Measurements from ENCODE around the gene PTGER3.

Gene PTGER3

GRCh38 chr1:71049951-71050598, 2.5 kb upstream of the PTGER3 start:
- no peak for DNase-seq (ENCODE audit: low read depth)

GRCh38 chr1:71046891-71047634, 553 bp downstream of the PTGER3 start:
- no peak for DNase-seq (ENCODE audit: low read depth)

GRCh38 chr1:71045463-71046028, 2.1 kb downstream of the PTGER3 start:
- DNase-seq (ENCODE audit: low read depth) = no peak

GRCh38 chr1:71044833-71045232, 2.8 kb downstream of the PTGER3 start:
- DNase-seq (ENCODE audit: low read depth) = no peak

DNA sequence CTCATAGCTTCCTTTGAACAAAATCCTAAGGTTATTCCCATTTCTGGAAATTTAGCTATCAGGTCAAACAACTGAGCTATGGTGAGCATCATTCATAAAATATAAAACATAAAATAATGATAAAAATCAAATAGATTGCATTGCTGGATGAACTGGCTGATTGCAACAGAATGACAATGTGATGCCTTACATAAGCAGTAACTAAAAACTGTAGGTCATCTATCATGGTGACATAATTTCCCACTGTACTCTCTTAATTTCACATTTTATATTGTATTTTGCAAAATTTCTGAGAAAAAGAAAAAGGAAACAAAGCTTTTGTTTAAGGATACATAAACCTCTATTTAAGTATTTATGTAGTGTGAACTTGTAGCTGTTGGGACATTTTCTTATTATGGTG, 4.6 kb downstream of the PTGER3 start:
- DNase-seq (ENCODE audit: low read depth) = no peak

DNA sequence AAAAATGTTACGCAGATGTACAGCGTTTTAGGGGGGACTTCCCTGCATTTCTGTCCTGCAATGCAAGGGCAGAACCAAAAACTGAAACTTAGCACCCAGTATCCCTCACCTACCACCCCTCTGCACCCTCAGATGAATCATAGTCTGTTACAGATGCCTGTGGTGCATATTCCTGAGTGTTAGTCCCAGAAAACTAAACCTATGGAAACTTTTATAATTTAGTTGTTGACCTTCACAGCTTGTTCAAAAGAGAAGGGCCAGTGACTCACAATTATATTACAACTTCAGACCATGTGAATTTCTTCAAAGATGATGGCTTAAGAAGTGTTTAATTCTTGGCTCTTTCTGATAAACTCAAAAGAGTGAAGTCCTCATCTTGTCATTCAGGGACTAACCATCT, 5.8 kb downstream of the PTGER3 start:
- no peak for DNase-seq (ENCODE audit: low read depth)

GRCh38 chr1:71039661-71040262, 7.9 kb downstream of the PTGER3 start:
- peak; percentile 47 for DNase-seq (ENCODE audit: low read depth)

DNA sequence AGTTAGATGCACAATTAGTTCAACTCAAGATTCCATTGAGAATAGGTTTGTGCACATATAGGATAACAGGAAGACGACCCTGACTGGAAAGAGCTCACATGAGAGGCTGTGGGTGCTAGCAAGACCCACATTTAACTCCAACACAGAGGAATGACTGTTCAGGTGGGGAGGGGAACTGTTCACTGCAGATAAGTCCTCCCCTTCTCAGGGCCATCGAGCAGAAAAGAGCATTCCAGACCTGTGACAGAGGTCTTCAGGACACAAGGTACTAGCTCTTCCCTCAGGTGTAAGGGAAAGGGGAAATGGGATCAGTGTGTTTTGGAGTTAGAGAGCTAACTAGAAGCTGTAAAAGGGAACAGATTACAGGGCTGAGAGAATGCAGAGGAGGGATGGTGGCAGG, 8.7 kb downstream of the PTGER3 start:
- DNase-seq (ENCODE audit: low read depth) = no peak

DNA sequence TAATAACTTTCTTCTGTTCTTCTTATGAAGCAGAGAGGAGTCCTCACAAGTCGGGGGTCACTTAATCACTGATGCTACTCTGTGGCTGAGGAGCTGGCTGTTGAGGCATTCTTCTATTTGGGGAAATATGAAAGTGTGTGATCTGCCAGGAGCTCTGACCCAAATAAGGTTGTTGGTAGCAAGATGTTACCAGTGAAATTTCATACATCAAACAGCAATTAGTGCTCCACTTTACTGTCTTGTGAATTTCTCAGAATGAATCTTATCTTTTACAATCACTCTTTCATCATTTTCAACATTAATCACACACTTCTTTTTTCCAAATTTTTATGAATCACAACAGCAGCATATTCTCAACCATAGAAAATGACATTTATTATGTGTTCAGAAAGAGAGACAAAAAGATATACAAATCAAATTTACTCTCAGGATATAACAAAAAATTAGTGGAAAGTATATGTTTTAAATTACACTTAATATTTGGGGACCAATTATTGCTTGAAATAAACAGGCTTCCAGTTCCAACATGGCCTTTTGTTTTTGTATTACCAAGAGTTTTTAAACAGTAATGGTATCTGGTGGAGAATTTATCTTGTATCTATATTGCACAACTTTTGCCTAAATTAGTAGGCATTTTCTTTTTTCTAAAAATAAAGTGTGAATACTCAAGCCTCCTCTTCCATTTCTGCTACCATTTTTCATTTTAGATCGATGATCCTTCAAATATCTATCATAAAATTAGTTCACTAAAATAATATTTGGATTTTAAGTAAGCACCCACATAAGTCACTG, 9.6 kb downstream of the PTGER3 start:
- DNase-seq (ENCODE audit: low read depth) = no peak

DNA sequence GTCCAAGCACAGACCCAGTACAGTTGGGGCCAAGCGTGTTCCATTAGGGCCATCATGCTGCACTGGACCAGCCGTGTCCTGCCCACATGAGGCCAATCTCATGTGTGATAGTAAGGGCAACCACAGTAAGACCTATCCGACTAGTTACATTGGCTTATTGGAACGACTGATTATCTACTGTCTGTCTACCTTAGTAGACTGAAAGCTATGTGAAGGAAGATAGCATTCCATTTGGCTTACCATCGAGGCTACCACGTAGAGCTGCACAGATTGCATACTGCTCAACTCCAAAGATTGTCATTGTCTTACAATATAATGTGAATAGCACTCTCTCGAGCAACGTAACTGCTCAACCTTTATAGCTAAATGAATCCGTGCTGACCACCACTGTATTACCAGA, 10.6 kb downstream of the PTGER3 start:
- no peak for DNase-seq (ENCODE audit: low read depth)

DNA sequence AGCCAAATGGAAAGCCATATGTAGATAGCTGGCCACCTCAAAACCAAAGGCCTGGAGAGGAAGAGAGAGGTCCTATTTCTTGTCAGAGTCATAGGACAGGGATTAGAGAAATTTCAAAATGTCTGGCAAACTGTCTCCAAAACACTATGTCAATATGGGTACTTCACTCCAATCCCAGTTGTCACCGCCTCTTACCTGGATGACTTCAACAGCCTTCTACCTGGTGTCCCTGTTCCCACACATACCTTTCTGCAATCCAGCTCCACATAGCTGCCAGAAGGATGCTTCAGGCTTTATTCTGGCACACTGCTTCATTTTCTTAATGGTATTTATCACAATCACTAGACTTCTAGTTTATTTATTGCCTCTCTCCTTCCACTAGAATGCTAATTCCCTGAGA, 14.5 kb downstream of the PTGER3 start:
- no peak for DNase-seq (ENCODE audit: low read depth)

DNA sequence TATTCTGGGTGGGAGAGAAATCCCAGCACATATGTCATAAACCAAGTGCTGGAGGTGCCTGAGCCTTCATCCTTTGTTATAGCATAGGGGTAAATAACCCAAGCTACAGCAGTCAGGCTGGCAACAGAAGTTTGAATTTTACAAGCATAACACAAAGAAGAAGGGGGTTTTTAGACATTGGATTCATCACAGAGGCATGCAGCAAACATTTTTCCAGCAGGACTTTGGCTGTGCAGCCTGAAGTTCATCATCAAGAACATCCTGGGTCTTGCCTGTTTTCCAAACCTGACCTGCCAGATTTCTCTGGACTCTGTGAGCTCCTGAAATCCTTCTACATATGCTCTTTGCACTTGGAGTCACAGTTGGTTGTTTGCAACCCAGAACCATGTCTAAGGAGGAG, 16.2 kb downstream of the PTGER3 start:
- peak; percentile 69 for DNase-seq (ENCODE audit: low read depth)

DNA sequence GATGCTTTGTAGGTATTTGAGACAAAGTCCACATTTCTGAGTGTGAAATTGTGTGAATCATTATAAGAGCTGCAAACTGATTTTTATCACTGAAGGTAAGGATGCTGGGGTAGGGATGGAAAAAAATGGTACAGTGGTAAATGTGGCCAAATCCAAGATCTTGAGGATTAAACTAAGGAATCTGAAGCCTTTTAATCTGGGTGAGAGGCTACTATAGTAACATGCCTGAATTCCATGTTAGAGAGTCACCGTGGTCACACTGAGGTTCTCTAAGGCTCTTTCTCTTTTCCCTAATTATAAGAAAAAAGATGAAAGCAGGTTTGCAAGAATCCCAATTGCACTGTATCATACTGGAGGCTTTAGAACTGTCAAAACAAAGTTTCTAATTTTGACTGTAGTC, 17.6 kb downstream of the PTGER3 start:
- DNase-seq (ENCODE audit: low read depth) = peak; percentile 50

DNA sequence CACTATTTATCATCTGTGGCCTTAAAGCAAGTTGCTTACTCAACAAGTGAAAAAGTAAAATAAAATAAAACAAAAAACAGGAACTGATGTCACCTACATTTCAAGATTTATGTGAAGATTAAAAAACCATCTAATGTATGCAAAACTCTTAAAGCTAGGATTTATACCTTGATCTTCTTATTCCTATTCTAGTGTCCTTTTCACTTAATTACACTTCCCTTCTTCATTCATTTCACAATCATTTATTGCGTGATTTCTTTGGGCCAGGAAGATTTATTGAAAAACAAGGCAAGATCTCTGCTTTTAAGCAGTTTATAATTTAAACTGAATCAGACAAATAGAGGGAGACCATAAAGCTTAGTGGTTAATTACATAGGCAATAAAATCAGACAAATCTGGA, 18.6 kb downstream of the PTGER3 start:
- DNase-seq (ENCODE audit: low read depth) = no peak

DNA sequence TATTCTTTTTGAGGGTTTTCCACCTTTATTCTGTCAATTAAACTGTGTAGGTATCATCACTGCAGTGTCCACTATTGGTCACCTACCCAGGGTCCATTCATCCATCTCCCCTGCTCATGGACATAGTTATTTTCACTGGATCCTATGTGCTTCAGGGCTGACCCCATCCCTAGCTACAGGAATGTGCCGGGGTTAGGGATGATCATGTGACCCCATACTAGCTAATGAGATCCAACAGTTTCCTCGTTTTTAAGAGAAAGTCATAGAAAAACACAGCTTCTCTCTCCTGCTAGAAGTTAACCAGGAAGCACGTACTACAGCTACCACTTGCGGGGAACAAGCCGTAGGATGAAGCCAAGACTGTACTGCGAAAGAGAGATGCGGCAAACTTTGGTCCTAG, 19.6 kb downstream of the PTGER3 start:
- DNase-seq (ENCODE audit: low read depth) = no peak

- no peak for DNase-seq (ENCODE audit: low read depth)
These were observed 21.5 kb downstream of the PTGER3 start for GRCh38 chr1:71026093-71026492.

GRCh38 chr1:71023515-71023914, 24.1 kb downstream of the PTGER3 start:
- no peak for DNase-seq (ENCODE audit: low read depth)

DNA sequence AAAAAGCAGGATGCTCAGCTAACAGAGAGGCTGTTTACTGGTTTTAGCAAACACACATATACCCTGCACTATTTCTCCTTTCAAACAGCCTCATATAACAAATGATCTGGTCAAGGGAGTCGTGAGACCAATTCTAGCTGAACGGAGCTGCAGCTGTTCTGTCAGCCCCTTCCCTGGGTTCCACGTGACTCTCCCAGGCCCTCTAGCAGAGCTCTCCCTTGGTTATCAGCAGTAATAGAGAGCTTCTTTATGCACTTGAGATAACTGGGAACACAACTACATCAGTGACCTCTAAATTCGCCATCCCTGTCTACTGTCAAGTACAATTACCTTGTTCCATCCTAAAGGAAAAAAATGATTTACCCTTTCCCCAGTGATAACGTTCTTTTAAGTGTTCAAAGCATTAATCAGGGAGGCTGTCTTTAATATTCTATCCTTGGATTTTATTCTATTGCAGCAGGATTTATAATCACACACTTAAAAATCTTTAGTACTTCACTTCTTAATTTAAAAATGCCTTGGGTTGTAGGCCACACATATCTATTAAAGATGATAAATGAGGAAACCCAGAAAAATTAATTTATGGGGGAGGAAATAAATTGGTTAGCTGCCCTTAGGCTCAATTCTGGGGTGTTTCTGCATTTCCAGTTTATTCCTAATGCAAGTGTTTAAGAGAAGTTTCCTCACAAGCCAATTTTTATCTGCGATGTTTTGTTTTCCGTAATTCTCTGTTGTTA, 28.2 kb downstream of the PTGER3 start:
- DNase-seq (ENCODE audit: low read depth) = no peak

DNA sequence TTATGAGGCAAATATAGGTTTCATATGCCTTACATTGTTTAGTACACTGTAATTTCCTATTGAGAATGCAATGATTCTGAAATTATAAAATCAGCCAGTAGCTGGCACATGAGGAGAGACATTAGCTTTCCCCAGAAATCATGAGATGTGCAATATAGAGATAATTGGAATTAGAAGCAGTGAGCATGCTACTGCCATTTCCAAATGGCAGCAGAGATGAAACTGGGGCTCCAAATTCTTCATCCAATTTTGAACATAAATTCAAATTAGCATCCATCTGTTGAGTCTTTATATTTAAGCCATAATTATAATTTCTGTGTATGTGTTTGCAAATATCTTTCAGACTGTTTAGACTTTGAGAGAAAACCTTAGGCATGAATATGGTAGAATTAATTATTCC, 28.8 kb downstream of the PTGER3 start:
- no peak for DNase-seq (ENCODE audit: low read depth)

GRCh38 chr1:71015745-71016144, 31.9 kb downstream of the PTGER3 start:
- DNase-seq (ENCODE audit: low read depth) = no peak

- DNase-seq (ENCODE audit: low read depth) = peak; percentile 43
These were observed 33.4 kb downstream of the PTGER3 start for GRCh38 chr1:71014178-71014579.
